A549 (cell line): Measurements from ENCODE around the gene RHOB. TPM values are rescaled to one million over a fixed set of nuclear protein-coding genes. Genes with fewer than 3 reads are reported as not detected.
"Not testable (repeated sequence)": the region's sequence is repeated elsewhere in the genome, so short reads cannot be mapped to it uniquely, and the experiment has no call there.

Experiments used
- ATAC-seq, 2 experiments: fragments of 200-7000 bp in 1 of 2; fragments of >200 bp in 1 of 2; cut with Nextera tagmentation in 1 of 2; cut with Tn5 transposase in 1 of 2; 3 replicates each; pipeline versions ENCODE4 v1.8.0 to v1.9.1; 2018 to 2020; ENCODE audit warnings: mild to moderate bottlenecking in 1 of 2, moderate library complexity in 1 of 2
- CTCF ChIA-PET: fragments of 300-600 bp; sonication (Branson Sonifier 250); formaldehyde crosslinking; extraction: SDS; loops from one replicate; lab custom pipeline; 2021; ENCODE audit warnings: antibody characterized with exemption, inconsistent platforms; lab: Yijun Ruan, JAX
- POLR2A ChIA-PET: fragments of 350-600 bp; formaldehyde crosslinking; extraction: SDS; loops from one replicate; lab custom pipeline; 2021; ENCODE audit warnings: antibody characterized with exemption, inconsistent platforms; lab: Yijun Ruan, JAX
- DNase-seq, 2 experiments: peaks; one replicate each; pipeline versions ENCODE4 v3.0.0 to v3.0.0-alpha.2; 2011 to 2016; ENCODE audit warnings: low read depth in 1 of 2, low spot score in 1 of 2
- FAIRE-seq: peaks from 2 replicates; lab custom pipeline; 2011; peaks lifted over from hg19 to GRCh38; lab: Jason Lieb, UNC
- H3K27ac ChIP-seq, 2 experiments: fragments of >200 bp; sonication (Bioruptor Twin); formaldehyde crosslinking; 3 replicates each; pipeline ENCODE4 v1.5.1; 2016 to 2017
- H3K4me1 ChIP-seq: fragments of >200 bp; sonication (Bioruptor Twin); formaldehyde crosslinking; 3 replicates; pipeline ENCODE4 v1.6.1; 2016
- H3K4me2 ChIP-seq: fragments of >200 bp; sonication (Bioruptor Twin); formaldehyde crosslinking; 3 replicates; pipeline ENCODE4 v1.6.1; 2016
- H3K4me3 ChIP-seq: fragments of >200 bp; sonication (Bioruptor Twin); formaldehyde crosslinking; 3 replicates; pipeline ENCODE4 v1.5.1; 2016
- H3K9me3 ChIP-seq: fragments of >200 bp; sonication (Bioruptor Twin); formaldehyde crosslinking; 3 replicates; pipeline ENCODE4 v1.6.1; 2016
- BHLHE40 ChIP-seq: IDR thresholded peaks from 2 replicates; pipeline ENCODE4 v1.6.1; 2012; ENCODE audit warnings: low read depth, low read length, inconsistent platforms
- CBX2 ChIP-seq: fragments of 200-600 bp; sonication (generic); IDR thresholded peaks from 2 replicates; pipeline ENCODE4 v1.6.1; 2016; ENCODE audit warnings: low read depth, mild to moderate bottlenecking, borderline replicate concordance
- CEBPB ChIP-seq, 2 experiments: fragments of >200 bp in 1 of 2; sonication (Bioruptor Twin) in 1 of 2; formaldehyde crosslinking in 1 of 2; IDR thresholded peaks; 2 replicates each; pipeline ENCODE4 v1.6.1; 2012 to 2016
- CHD4 ChIP-seq: fragments of 200-600 bp; sonication (generic); IDR thresholded peaks from 2 replicates; pipeline ENCODE4 v1.6.1; 2016; ENCODE audit warnings: antibody characterized with exemption, mild to moderate bottlenecking, borderline replicate concordance
- EP300 ChIP-seq, 2 experiments: fragments of >200 bp; sonication (Bioruptor Twin); formaldehyde crosslinking; IDR thresholded peaks; 2 replicates in 1 of 2; 3 replicates in 1 of 2; pipeline ENCODE4 v1.6.1; 2016 to 2017
- ESRRA ChIP-seq: fragments of 150-350 bp; IDR thresholded peaks from 2 replicates; pipeline ENCODE4 v1.6.1; 2014; ENCODE audit warnings: mild to moderate bottlenecking, low read length, borderline replicate concordance
- FOSB ChIP-seq: fragments of 250-450 bp; sonication (Bioruptor Pico); IDR thresholded peaks from 2 replicates; pipeline ENCODE4 v1.5.0; 2020; ENCODE audit warnings: mild to moderate bottlenecking, moderate library complexity
- FOSL2 ChIP-seq, 2 experiments: fragments of 450-650 bp in 1 of 2; fragments of >200 bp in 1 of 2; sonication (Bioruptor Twin) in 1 of 2; formaldehyde crosslinking; IDR thresholded peaks; 2 replicates each; pipeline versions ENCODE4 v1.5.0 to v1.6.1; 2016 to 2020; ENCODE audit warnings: mild to moderate bottlenecking in 1 of 2, moderate library complexity in 1 of 2
- FOXS1 ChIP-seq: fragments of 250-450 bp; sonication (Bioruptor Pico); IDR thresholded peaks from 2 replicates; pipeline ENCODE4 v1.5.0; 2020; ENCODE audit warnings: mild to moderate bottlenecking, moderate library complexity
- GATA3 ChIP-seq: IDR thresholded peaks from 2 replicates; pipeline ENCODE4 v1.6.1; 2012; ENCODE audit warnings: borderline replicate concordance
- HDAC2 ChIP-seq: fragments of 200-600 bp; sonication (generic); IDR thresholded peaks from 2 replicates; pipeline ENCODE4 v1.6.1; 2016
- HEYL ChIP-seq: fragments of 250-450 bp; sonication (Bioruptor Pico); IDR thresholded peaks from 2 replicates; pipeline ENCODE4 v1.8.0; 2021; ENCODE audit warnings: mild to moderate bottlenecking, moderate library complexity
- HOXB13 ChIP-seq: fragments of 250-450 bp; sonication (Bioruptor Pico); IDR thresholded peaks from 2 replicates; pipeline ENCODE4 v1.5.0; 2020; ENCODE audit warnings: low read depth, mild to moderate bottlenecking, moderate library complexity
- JUN ChIP-seq, 2 experiments: fragments of >200 bp; sonication (Bioruptor Twin); formaldehyde crosslinking; IDR thresholded peaks; 2 replicates in 1 of 2; 3 replicates in 1 of 2; pipeline ENCODE4 v1.6.1; 2016 to 2017
- JUNB ChIP-seq: fragments of >200 bp; sonication (Bioruptor Twin); formaldehyde crosslinking; IDR thresholded peaks from 2 replicates; pipeline ENCODE4 v1.6.1; 2016
- KDM5A ChIP-seq: fragments of 200-600 bp; sonication (generic); IDR thresholded peaks from 2 replicates; pipeline ENCODE4 v1.6.1; 2016; ENCODE audit warnings: antibody characterized with exemption, mild to moderate bottlenecking
- MAZ ChIP-seq: fragments of 150-350 bp; IDR thresholded peaks from 2 replicates; pipeline ENCODE4 v1.6.1; 2014; ENCODE audit warnings: antibody characterized with exemption, low read depth, low read length, borderline replicate concordance
- NR3C1 ChIP-seq: fragments of >200 bp; sonication (Bioruptor Twin); formaldehyde crosslinking; IDR thresholded peaks from 3 replicates; pipeline ENCODE4 v1.6.1; 2017
- PHF8 ChIP-seq: fragments of 200-600 bp; sonication (generic); IDR thresholded peaks from 2 replicates; pipeline ENCODE4 v1.6.1; 2016; ENCODE audit warnings: low read depth, mild to moderate bottlenecking, antibody characterized with exemption, moderate library complexity, borderline replicate concordance
- POLR2A ChIP-seq: IDR thresholded peaks from 2 replicates; pipeline ENCODE4 v1.6.1; 2012; ENCODE audit warnings: mild to moderate bottlenecking, low read length
- POLR2AphosphoS2 ChIP-seq: conservative IDR thresholded peaks from 2 replicates; pipeline ENCODE4 v1.6.1; 2012; ENCODE audit warnings: low read length, improper control_type of control experiment, inconsistent platforms
- RCOR1 ChIP-seq: fragments of 150-350 bp; IDR thresholded peaks from 2 replicates; pipeline ENCODE4 v1.6.1; 2014; ENCODE audit warnings: antibody characterized with exemption, low read length, low read depth
- SMC3 ChIP-seq: fragments of >200 bp; sonication (Bioruptor Twin); formaldehyde crosslinking; IDR thresholded peaks from 3 replicates; pipeline ENCODE4 v1.6.1; 2018; ENCODE audit warnings: inconsistent platforms
- SREBF2 ChIP-seq: fragments of 450-650 bp; IDR thresholded peaks from 2 replicates; pipeline ENCODE4 v1.6.1; 2014; ENCODE audit warnings: mild to moderate bottlenecking, moderate library complexity
- TP53 ChIP-seq: fragments of 250-450 bp; sonication (Bioruptor Pico); IDR thresholded peaks from 2 replicates; pipeline ENCODE4 v1.5.0; 2021; ENCODE audit warnings: mild to moderate bottlenecking, moderate library complexity
- ZFP36 ChIP-seq: fragments of 450-650 bp; IDR thresholded peaks from 2 replicates; pipeline ENCODE4 v1.6.1; 2014; ENCODE audit warnings: borderline replicate concordance; ENCODE audit not compliant: partially characterized antibody
- WGBS: methylation state at CpG from one replicate; pipeline ENCODE4 v1.1.6; 2017; ENCODE audit errors: missing lambda C conversion rate; 5-methylcytosine and 5-hydroxymethylcytosine counted together
- polyA plus RNA-seq, 4 experiments: library from polyadenylated mRNA; depleted of rRNA in 3 of 4; stranded (reverse); fragments of >200 nt; fragmentation: RNase III in 1 of 4; extraction: RNeasy Plus Mini Kit Qiagen cat#74134 plus additional on column Dnase treatment in 1 of 4; gene quantifications; 2 replicates in 3 of 4; 3 replicates in 1 of 4; pipeline ENCODE4 v1.2.3, GENCODE V29; 2011 to 2017
- TF ChIP-seq, protein P1 (sequence below): fragments of >200 bp; sonication (Bioruptor Twin); formaldehyde crosslinking; IDR thresholded peaks from 2 replicates; pipeline ENCODE4 v1.6.1; 2016
- TF ChIP-seq, protein P2 (sequence below): fragments of >200 bp; sonication (Bioruptor Twin); formaldehyde crosslinking; IDR thresholded peaks from 3 replicates; pipeline ENCODE4 v1.6.1; 2016
- TF ChIP-seq, protein P3 (sequence below): IDR thresholded peaks from 2 replicates; pipeline ENCODE4 v1.6.1; 2012

The RHOB gene
- polyA plus RNA-seq, 2 of the 4 experiments (the other 2 are of a cell fraction) = 84.5 to 157 TPM

DNA sequence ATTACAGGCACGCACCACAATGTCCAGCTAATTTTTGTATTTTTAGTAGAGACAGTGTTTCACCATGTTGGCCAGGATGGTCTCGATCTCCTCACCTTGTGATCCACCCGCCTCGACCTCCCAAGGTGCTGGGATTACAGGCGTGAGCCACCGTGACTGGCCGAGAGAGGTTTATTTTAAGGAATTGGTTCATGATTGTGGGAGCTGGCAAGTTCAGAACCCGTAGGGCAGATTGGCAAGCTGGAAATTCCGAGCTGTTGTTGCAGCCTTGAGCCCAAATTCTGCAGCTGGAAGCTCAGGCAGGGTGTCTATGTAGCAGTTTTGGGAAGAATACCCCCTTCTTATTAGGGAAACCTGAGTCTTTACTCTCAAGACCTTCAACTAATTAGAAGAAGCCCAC lies 11.4 kb upstream of the RHOB start:
- H3K4me2 ChIP-seq, DNase-seq, POLR2A ChIA-PET, H3K4me3 ChIP-seq, ATAC-seq, H3K9me3 ChIP-seq, H3K27ac ChIP-seq, FAIRE-seq: not testable (repeated sequence)
- WGBS = 84% methylated on average over 9 of the region's 9 CpGs
- CTCF ChIA-PET = interaction anchor here (0.6 to 15.9 kb wide), 6 partner anchors 14 to 206 kb away, joined by 3 to 116 read pairs (median 98); no protein-coding TSS in a partner anchor
- peaks cover 25% of the 10 kb centered on the region for H3K4me1 ChIP-seq

DNA sequence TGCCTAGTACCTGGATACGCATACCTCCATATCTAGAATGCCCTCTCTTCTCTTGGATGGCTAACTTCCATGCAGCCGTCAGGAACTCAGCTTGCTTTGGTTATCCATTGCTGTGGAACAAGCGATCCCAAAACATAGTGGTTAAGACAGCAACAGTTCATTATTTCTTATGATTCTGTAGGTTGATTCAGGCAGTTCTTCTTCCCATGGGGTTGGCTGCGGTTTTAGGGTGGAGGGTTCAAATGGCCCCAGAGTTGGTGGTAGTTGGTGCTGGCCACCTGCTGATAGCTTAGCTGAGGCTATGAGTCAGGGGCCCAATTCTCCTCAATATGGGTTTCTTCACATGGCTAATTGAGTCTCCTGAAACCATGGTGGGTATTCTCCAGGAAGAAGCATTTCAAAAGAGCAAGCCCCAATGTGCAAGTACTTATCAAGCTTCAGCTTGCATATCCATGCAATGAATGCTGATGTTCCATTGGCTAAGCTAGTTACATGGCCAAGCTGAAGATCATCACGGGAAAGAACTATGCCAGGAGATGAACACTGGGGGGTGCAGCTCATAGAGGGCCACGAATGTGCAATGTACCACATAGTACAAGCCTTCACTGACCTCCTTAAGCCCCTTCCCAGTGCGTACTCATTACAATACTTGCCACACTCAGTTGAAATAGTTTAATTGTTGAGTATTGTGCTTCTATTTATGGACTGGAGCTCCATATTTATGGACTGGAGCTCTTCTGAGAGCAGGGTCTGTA lies 10.0 kb upstream of the RHOB start:
- DNase-seq = no peak
- POLR2A ChIA-PET = interaction anchor here (4.1 kb wide), 1 partner anchor 11 kb away, joined by 72 read pairs; the partner anchor contains the start of gene RHOB
- TF ChIP-seq HDAC2 = no peak
- no peak for TF ChIP-seq ESRRA
- WGBS = 91% methylated on average over 7 of the region's 7 CpGs
- no peak for FAIRE-seq
- Histone ChIP-seq H3K9me3 (no peaks in the 10 kb centered on the region), H3K4me1 (peaks cover 32% of the 10 kb centered on the region), H3K4me2 (no peak overlapping the region), H3K4me3 (no peak overlapping the region), H3K27ac (peak overlapping the region; percentile 79 to 87; a peak in 4 of 6 replicates)
- ATAC-seq = no peak
- CTCF ChIA-PET = interaction anchor here (1.0 to 8.3 kb wide), 10 partner anchors 10 to 214 kb away, joined by 4 to 129 read pairs (median 18); partner anchors contain the start of genes HS1BP3 and RHOB

DNA sequence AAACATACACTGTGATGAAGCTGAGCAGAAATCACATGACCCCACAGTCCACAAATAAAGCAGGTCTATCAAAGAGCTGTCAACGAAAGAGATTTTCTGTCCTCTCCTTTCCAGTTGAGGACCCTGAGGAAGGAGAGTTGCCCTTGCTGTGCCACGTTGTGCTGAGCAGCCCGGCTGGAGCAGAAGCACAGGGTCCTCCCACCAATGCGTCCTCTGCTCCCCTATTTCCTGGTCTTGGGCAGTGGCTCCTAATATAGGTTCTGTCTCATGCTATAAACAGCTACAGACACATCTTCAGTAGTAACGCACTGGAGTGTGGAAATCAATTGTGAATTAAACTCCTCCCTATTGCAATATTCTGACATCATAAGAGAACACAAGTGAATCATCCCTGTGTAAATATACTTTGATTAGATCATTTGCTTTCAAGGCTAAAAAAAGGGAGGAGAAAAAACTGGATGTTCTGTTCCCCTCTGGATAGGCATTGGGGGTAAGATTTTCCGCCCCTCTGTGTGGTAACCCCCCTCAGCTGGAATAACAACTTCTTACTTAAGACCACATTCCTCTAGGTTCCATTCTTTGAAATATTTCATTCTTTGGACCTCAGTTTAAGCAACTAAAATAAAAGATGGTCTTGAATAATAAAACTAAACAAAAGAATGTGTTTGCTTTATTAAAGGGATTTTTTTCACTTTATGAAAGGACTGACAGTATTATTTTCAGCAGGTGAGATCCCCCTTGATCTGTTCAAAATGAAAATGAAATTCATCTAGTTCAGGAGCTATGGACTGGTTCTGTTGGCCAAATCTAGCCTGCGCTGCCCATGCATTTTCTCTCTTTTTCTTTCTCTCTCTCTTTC lies 8.3 kb upstream of the RHOB start:
- ChIA-PET CTCF (interaction anchor here (0.8 to 8.3 kb wide), 21 partner anchors 12 to 223 kb away, joined by 3 to 129 read pairs (median 7); partner anchors contain the start of gene HS1BP3), POLR2A (interaction anchor here (0.8 to 4.1 kb wide), 5 partner anchors 9 to 213 kb away, joined by 3 to 72 read pairs (median 6); partner anchors contain the start of genes HS1BP3 and RHOB)
- peak overlapping the region; percentile 35 for H3K4me3 ChIP-seq
- peak overlapping the region; percentile 80 for H3K4me2 ChIP-seq
- ATAC-seq (peak; percentile 80 to 86), DNase-seq (peak; percentile 78 to 91), FAIRE-seq (peak; percentile 46)
- peak overlapping the region; percentile 79 to 87 for H3K27ac ChIP-seq
- WGBS = 3% methylated on average over 7 of the region's 7 CpGs
- H3K4me1 ChIP-seq = peaks cover 38% of the 10 kb centered on the region
- no peaks in the 10 kb centered on the region for H3K9me3 ChIP-seq
- TF ChIP-seq SMC3 (peak; percentile 31; the same call in 2 of the 3 replicates), RCOR1 (no peak), FOSB (CRISPR knock-in tag) (no peak), SREBF2 (no peak), MAZ (no peak), JUNB (peak; percentile 96), CHD4 (no peak; the same call in 1 of the 2 replicates), KDM5A (no peak), POLR2AphosphoS2 (no peak), FOXS1 (CRISPR knock-in tag) (no peak), CBX2 (no peak), HOXB13 (CRISPR knock-in tag) (no peak), GATA3 (peak; percentile 64; the same call in 1 of the 2 replicates), CEBPB (IDR thresholded peaks at IDR 0.05) (peak; percentile 96 to 97), NR3C1 (peak; percentile 57; the same call in 1 of the 3 replicates), JUN (IDR thresholded peaks at IDR 0.05) (peak; percentile 89 to 94; a peak in 4 of 5 replicates), ZFP36 (peak; percentile 18), ESRRA (no peak), EP300 (IDR thresholded peaks at IDR 0.05) (peak; percentile 76 to 88; a peak in 2 of 5 replicates), POLR2A (no peak), BHLHE40 (0 out of 2 replicates have a peak, but pooled peaks have one; percentile 12), PHF8 (no peak), FOSL2 (IDR thresholded peaks at IDR 0.05) (peak; percentile 99), FOSL2 (CRISPR knock-in tag; IDR thresholded peaks at IDR 0.05) (peak; percentile 99), TP53 (CRISPR knock-in tag) (no peak), HEYL (no peak)
- TF ChIP-seq, protein P1, sequence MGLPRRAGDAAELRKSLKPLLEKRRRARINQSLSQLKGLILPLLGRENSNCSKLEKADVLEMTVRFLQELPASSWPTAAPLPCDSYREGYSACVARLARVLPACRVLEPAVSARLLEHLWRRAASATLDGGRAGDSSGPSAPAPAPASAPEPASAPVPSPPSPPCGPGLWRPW = peak; percentile 85
- TF ChIP-seq, protein P2, sequence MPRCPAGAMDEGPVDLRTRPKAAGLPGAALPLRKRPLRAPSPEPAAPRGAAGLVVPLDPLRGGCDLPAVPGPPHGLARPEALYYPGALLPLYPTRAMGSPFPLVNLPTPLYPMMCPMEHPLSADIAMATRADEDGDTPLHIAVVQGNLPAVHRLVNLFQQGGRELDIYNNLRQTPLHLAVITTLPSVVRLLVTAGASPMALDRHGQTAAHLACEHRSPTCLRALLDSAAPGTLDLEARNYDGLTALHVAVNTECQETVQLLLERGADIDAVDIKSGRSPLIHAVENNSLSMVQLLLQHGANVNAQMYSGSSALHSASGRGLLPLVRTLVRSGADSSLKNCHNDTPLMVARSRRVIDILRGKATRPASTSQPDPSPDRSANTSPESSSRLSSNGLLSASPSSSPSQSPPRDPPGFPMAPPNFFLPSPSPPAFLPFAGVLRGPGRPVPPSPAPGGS = peak; percentile 78; the same call in 2 of the 3 replicates
- TF ChIP-seq, protein P3, sequence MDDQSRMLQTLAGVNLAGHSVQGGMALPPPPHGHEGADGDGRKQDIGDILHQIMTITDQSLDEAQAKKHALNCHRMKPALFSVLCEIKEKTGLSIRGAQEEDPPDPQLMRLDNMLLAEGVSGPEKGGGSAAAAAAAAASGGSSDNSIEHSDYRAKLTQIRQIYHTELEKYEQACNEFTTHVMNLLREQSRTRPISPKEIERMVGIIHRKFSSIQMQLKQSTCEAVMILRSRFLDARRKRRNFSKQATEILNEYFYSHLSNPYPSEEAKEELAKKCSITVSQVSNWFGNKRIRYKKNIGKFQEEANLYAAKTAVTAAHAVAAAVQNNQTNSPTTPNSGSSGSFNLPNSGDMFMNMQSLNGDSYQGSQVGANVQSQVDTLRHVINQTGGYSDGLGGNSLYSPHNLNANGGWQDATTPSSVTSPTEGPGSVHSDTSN = 0 out of 2 replicates have a peak, but pooled peaks have one; percentile 44
